Motor neuron (in vitro differentiated cells): ENCODE measurements around the gene ACSM2B. TPM values are rescaled to one million over a fixed set of nuclear protein-coding genes. Genes with fewer than 3 reads are reported as not detected.
A peak's percentile ranks its signal among the peaks of the same experiment; 100 is the strongest.
"Not testable (repeated sequence)": the region's sequence is repeated elsewhere in the genome, so short reads cannot be mapped to it uniquely, and the experiment has no call there.

Experiments
- ATAC-seq, 8 experiments: fragments of 200-7000 bp; cut with Tn5 transposase; replicated peaks in 6 of 8; 2 replicates each; pipeline ENCODE4 v1.8.0; 2021; ENCODE audit warnings: mild to moderate bottlenecking in 8 of 8, moderate library complexity in 8 of 8
- H3K27ac ChIP-seq, 2 donors: fragments of 250-450 bp; sonication (Bioruptor Pico); 2 replicates each; pipeline ENCODE4 v1.9.0; 2021; ENCODE audit warnings: antibody characterized with exemption in 2 of 2, mild to moderate bottlenecking in 2 of 2, moderate library complexity in 1 of 2
- H3K4me1 ChIP-seq, 2 donors: fragments of 250-450 bp; sonication (Bioruptor Pico); replicated peaks in 1 of 2; 2 replicates each; pipeline ENCODE4 v1.6.1; 2021; ENCODE audit warnings: antibody characterized with exemption in 2 of 2, mild to moderate bottlenecking in 2 of 2, moderate library complexity in 1 of 2
- H3K4me3 ChIP-seq, 5 donors: fragments of 250-450 bp; sonication (Bioruptor Pico); 2 replicates each; pipeline ENCODE4 v1.9.0; 2021; ENCODE audit warnings: antibody characterized with exemption in 5 of 5, mild to moderate bottlenecking in 5 of 5, moderate library complexity in 4 of 5
- WGBS, 10 experiments: fragments of 450-650 bp; shearing (Covaris generic); methylation state at CpG; one replicate each; pipeline ENCODE4 v1.0.0; 2022; 5-methylcytosine and 5-hydroxymethylcytosine counted together
- in situ Hi-C, 9 experiments: fragments of 400-800 bp; cut with MboI; loops; one replicate each; pipeline ENCODE4 v1.15.0; 2021; ENCODE audit warnings: low sequenced_read_pairs in 9 of 9, low pct_unique_long_range_greater_than_20kb in 2 of 9; ENCODE audit not compliant: unreplicated experiment in 9 of 9
- total RNA-seq, 8 experiments: library from RNA; unstranded; fragments of 300-600 nt; gene quantifications; 2 replicates each; pipeline versions ENCODE4 v1.2.3 to v1.2.4, GENCODE V29; 2022

Gene ACSM2B
- 1 to 10 TPM in 1 of 8 experiments, under 1 TPM in 4, not detected in 3; 0.15 to 1.9 (median 0.73) TPM for total RNA-seq

- H3K27ac ChIP-seq, ATAC-seq, H3K4me3 ChIP-seq, H3K4me1 ChIP-seq, in situ Hi-C loops: not testable (repeated sequence)
- no CpG with 5 or more reads among the region's 2 CpGs for WGBS, 10 experiments
Observed at GRCh38 chr16:20576145-20576544, at the start of gene ACSM2B. TSS of gene ACSM2B (minus strand) at chr16:20576367. CDS start at chr16:20564845, 11,522 bp downstream.

DNA sequence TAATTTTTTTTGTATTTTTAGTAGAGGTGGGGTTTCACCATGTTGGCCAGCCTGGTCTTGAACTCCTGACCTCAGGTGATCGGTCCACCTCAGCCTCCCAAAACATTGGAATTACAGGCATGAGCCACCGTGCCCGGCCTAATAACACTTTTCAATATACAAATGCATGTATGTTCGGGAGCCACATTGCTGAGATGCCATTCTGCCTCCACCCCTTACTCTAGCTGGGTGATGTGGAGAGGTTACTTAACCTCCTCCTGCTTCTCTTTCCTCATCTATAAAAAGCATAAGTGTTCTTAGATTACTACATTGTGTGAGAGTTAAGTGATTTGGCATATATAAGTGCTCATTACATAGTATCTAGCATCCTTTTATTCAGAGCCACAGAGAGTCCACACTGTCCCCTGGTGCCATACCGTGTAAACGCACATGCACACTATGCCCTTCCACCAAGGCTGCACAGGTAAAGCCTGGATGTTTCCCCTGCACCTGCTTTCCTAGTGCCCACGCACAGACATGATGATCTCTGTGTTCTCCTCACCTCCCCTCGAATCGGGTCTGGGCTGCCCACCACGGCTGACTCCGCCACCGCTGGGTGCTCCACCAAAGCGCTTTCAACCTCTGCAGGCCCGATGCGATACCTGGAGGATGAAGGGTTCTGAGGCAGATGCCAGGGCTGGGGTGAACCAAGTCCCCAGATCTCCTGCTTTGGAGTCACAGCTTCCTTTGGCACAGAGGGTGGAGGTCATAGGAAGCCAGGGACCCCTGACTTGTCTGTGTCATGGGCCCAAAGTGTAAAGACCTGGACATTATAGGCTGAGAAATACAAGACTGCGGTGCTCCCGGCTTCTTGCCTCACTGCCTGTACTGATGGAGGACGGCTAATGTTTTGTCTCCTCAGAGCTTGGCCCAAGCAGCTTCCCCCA, 49.0 kb upstream of the ACSM2B start:
- in situ Hi-C loops, result no loop called here
- ATAC-seq, result no peak
- 33 to 100% (median 75%) methylated on average over 1 to 12 of the region's 18 CpGs; no CpG with 5 or more reads in 1 of the 10 experiments for WGBS, 10 experiments

DNA sequence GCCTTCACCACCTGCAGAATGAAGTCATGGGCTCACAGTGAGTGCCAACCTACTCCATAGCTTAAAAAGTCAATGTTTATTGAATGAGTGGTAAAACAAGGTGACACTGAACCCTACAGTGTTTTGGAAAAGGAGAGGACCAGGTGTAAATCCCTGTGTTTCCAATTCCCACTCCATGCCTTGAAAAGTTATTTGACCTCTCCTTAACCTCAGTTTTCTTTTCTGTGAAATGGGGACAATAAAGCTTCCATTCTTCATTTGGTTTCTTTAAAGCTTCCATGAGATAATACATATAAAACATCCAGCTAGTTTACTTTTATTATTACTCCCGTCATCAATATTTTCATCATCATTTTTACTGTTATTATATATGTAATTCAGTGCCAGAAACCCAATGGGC, 48.0 kb upstream of the ACSM2B start:
- H3K27ac ChIP-seq, result no peak overlapping the region
- ATAC-seq, result no peak
- in situ Hi-C loops, result no loop called here
- H3K4me3 ChIP-seq, result no peak overlapping the region
- 0 to 92% (median 78%) methylated on average over 1 of the region's 1 CpG; no CpG with 5 or more reads in 1 of the 10 experiments for WGBS, 10 experiments
- no peaks in the 10 kb centered on the region for H3K4me1 ChIP-seq

More for the DNA sequence above, 49.0 kb upstream of the ACSM2B start:
- H3K27ac ChIP-seq, result no peak overlapping the region
- no peaks in the 10 kb centered on the region for H3K4me1 ChIP-seq
- H3K4me3 ChIP-seq, result no peak overlapping the region

DNA sequence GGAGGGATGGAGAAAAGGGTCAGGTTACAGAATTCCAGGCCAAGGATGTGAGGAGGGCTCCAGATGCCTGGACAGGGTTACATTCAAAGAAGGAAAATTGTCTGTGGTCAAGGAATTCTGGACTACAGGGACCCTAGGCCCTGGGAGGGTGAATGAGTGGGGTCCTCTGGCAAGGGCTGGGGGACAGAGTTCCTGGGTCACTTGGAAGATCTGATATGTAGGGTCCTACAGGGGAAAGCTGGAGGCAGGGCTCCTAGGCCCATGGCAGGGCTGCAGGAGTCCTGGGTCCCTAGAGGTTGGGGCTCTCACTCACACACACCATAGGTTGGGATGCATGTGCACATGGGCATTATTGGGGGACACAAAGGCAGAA, 46.3 kb upstream of the ACSM2B start:
- in situ Hi-C loops, result no loop called here

DNA sequence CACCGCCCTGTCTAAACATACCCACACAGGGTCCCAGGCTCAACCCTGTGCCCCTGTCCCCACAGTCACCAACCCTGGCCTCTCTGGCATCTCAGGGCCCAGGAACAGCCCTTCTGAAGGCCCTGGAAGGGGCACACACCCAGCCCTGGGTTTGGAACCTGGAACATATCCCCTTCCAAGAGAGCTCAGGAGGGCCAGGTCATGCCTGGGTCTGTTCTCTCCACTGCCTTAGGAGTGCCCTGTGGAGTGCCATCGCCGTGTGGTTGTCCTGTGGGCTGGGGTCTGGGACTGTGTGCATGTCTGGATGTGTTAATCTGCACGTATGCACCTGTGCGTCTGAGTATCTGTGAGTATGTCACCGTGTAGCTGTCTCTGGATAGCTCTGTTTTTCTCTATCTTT, 45.2 kb upstream of the ACSM2B start:
- 37 to 100% (median 77%) methylated on average over 1 to 3 of the region's 6 CpGs; no CpG with 5 or more reads in 6 of the 10 experiments for WGBS, 10 experiments
- no peaks in the 10 kb centered on the region for H3K4me1 ChIP-seq
- in situ Hi-C loops, result no loop called here
- H3K27ac ChIP-seq, result no peak overlapping the region
- no peak for ATAC-seq
- H3K4me3 ChIP-seq, result no peak overlapping the region

More for the DNA sequence above, 46.3 kb upstream of the ACSM2B start:
- no peak for ATAC-seq
- no peaks in the 10 kb centered on the region for H3K4me1 ChIP-seq
- H3K27ac ChIP-seq, result no peak overlapping the region
- no peak overlapping the region for H3K4me3 ChIP-seq

- ATAC-seq, result no peak
- no CpG with 5 or more reads among the region's 3 CpGs for WGBS, 10 experiments
- H3K27ac ChIP-seq, result no peak overlapping the region
- in situ Hi-C loops, result no loop called here
- H3K4me1 ChIP-seq, result no peaks in the 10 kb centered on the region
- no peak overlapping the region for H3K4me3 ChIP-seq
Observed at GRCh38 chr16:20620770-20621169, 44.6 kb upstream of the ACSM2B start.

DNA sequence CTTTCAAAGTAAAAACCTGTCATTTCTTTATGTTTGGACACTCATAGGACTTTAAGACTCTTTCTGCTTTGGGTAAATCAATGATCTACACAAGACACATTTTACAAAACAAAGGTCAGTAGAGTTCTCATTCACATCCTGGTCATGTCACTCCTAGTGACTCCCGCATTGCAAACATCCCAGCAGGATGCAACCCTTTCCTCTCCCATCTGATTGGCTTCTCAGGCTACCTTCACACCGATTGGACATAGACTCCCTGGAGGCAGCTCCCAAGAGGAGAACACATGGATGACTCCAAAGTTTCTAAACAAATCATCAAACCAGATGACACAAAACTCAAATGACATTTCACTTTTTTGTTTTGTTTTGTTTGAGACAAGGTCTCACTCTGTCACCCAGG, 43.8 kb upstream of the ACSM2B start:
- 8 to 92% (median 73%) methylated on average over 1 to 2 of the region's 2 CpGs; no CpG with 5 or more reads in 3 of the 10 experiments for WGBS, 10 experiments
- Histone ChIP-seq H3K27ac (no peak overlapping the region), H3K4me1 (no peaks in the 10 kb centered on the region), H3K4me3 (no peak overlapping the region)
- in situ Hi-C loops, result no loop called here
- no peak for ATAC-seq

- no peak overlapping the region for H3K4me3 ChIP-seq
- in situ Hi-C loops, result no loop called here
- H3K27ac ChIP-seq, result no peak overlapping the region
- ATAC-seq, result no peak
- 0 to 86% (median 37%) methylated on average over 1 of the region's 1 CpG; no CpG with 5 or more reads in 2 of the 10 experiments for WGBS, 10 experiments
- H3K4me1 ChIP-seq, result no peaks in the 10 kb centered on the region
Observed at GRCh38 chr16:20617271-20617670, 41.1 kb upstream of the ACSM2B start.

DNA sequence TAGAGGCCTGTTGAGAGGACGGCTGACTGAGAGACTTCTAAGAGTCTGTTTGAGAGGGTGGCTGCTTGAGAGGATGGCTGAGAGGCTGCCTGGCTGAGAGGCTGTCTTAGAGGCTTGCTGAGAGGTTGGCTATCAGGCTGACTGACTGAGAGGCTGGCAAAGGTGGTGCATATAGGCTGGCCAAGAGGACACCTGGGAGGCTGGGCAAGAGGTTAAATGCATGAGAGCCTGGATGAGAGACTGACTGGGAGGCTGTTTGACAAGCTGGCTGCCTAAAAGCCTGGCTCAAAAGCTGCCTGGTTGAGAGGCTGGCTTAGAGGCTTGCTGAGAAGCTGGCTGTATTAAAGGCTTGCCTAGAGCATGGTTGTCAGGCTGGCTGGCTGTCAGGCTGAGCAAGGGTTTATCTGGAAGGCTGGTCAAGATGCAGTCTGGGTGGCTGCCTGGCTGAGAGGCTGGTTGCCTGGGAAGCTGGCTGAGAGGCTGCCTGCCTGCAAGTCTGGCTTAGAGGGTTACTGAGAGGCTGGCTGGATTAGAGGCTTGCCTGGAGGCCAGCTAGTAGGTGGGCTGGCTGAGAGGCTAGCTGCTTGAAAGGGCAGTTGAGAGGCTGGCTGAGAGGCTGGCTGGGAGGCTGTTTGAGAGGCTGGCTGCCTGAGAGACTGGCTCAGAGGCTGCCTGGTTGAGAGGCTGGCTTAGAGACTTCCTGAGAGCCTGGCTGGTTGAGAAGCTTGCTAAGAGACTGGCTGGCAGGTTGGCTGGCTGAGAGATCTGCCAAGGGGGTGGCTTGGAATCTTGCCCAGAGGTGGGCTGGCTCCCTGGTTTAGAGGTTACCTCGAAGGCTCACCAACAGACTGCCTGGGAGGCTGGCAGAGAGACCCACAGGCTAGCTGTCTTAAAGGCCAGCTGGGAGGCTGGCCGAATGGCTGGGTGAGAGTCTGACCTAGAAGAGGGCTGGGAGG, 38.3 kb upstream of the ACSM2B start:
- WGBS, 10 experiments, result 20 to 80% (median 59%) methylated on average over 1 to 2 of the region's 3 CpGs; no CpG with 5 or more reads in 6 of the 10 experiments
- peak in 1 of 8 experiments; percentile 18 for ATAC-seq
- Histone ChIP-seq H3K4me3 (no peak overlapping the region), H3K27ac (no peak overlapping the region), H3K4me1 (peaks cover 0 to 7% of the 10 kb centered on the region in 2 donors)
- in situ Hi-C loops, result no loop called here

DNA sequence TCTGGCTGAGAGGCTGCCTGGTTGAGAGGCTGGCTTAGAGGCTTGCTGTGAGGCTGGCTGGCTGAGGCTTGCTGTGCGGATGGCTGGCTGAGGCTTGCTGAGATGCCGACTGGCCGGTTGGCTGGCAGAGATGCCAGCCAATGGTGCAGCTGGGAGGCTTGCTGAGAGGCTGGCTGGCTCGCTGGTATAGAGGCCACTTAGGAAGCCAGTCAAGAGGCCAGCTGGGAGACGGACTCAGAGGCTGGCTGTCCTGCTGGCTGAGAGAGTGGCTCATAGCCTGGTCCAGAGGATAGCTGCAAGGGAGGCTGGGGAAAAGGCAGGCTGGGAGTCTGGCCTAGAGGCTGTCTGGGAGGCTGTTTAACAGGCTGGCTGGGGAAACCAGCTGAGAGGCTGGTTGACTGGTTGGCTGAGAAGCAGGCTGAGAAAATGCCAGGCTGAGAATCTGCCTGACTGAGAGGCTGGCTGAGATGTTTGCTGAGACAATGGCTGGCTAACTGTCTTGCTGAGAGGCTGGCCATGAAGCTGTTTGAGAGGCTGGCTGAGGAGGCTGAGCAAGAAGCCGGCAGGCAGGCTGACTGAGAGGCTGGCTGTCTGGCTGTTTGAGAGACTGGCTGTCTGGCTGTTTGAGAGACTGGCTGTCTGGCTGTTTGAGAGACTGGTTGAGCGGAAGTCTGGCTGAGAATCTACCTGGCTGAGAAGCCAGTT, 37.5 kb upstream of the ACSM2B start:
- no peak overlapping the region for H3K27ac ChIP-seq
- ATAC-seq, result no peak
- H3K4me3 ChIP-seq, result no peak overlapping the region
- in situ Hi-C loops, result no loop called here
- H3K4me1 ChIP-seq, result peaks cover 0 to 7% of the 10 kb centered on the region in 2 donors
- 0 to 100% (median 69%) methylated on average over 1 to 6 of the region's 7 CpGs; no CpG with 5 or more reads in 1 of the 10 experiments for WGBS, 10 experiments

- ATAC-seq, result no peak
- in situ Hi-C loops, result no loop called here
- 0 to 100% (median 67%) methylated on average over 1 to 4 of the region's 9 CpGs; no CpG with 5 or more reads in 3 of the 10 experiments for WGBS, 10 experiments
- no peak overlapping the region for H3K27ac ChIP-seq
- H3K4me1 ChIP-seq, result peaks cover 0 to 7% of the 10 kb centered on the region in 2 donors
- H3K4me3 ChIP-seq, result no peak overlapping the region
Observed at GRCh38 chr16:20612551-20613480, 36.6 kb upstream of the ACSM2B start.
